Measurements from ENCODE around the gene NCKAP5L. TPM values are rescaled to one million over a fixed set of nuclear protein-coding genes. Genes with fewer than 3 reads are reported as not detected.
A peak's percentile ranks its signal among the peaks of the same experiment; 100 is the strongest.

Gene NCKAP5L
- total RNA-seq, 1 experiment from 2014 or later, result 19.5 TPM

DNA sequence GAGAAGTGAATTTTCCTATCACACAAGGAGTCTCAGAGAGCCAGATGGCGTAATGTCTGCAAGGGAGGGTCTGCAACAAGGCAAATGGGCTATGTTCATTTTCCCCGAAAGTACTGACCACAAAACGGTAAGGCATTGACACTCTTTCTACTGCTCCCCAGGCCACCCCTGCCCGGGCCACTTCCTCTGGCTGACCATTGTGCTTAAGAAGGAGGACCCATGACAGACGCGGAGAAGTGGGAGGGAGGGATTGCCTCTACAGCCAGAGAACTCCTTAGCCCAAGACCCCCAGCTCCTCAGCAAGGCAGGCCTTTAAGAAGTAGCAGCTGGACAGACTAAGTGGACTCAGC lies 1.2 kb downstream of the NCKAP5L start:
- Histone ChIP-seq H3K4me3 (ENCODE audit: low read depth, low read length) (peak overlapping the region; percentile 85), H3K9me3 (no peaks in the 10 kb centered on the region), H3K4me1 (peaks cover 6% of the 10 kb centered on the region; the same call in 1 of the 2 replicates), H3K27me3 (replicated peaks; ENCODE audit: control insufficient read depth, insufficient read depth, low read length) (no peaks in the 10 kb centered on the region), H3K36me3 (ENCODE audit: control insufficient read depth, insufficient read depth, low read length) (no peaks in the 10 kb centered on the region)
- TF ChIP-seq, protein P1, sequence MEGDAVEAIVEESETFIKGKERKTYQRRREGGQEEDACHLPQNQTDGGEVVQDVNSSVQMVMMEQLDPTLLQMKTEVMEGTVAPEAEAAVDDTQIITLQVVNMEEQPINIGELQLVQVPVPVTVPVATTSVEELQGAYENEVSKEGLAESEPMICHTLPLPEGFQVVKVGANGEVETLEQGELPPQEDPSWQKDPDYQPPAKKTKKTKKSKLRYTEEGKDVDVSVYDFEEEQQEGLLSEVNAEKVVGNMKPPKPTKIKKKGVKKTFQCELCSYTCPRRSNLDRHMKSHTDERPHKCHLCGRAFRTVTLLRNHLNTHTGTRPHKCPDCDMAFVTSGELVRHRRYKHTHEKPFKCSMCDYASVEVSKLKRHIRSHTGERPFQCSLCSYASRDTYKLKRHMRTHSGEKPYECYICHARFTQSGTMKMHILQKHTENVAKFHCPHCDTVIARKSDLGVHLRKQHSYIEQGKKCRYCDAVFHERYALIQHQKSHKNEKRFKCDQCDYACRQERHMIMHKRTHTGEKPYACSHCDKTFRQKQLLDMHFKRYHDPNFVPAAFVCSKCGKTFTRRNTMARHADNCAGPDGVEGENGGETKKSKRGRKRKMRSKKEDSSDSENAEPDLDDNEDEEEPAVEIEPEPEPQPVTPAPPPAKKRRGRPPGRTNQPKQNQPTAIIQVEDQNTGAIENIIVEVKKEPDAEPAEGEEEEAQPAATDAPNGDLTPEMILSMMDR (IDR thresholded peaks at IDR 0.05; ENCODE audit: insufficient read depth in 1 of 2, low read depth in 1 of 2, low read length in 1 of 2, severe bottlenecking in 1 of 2, unreplicated experiment in 1 of 2), result no peak
- intact Hi-C loops (cut with micrococcal nuclease; ENCODE audit: unreplicated experiment), result no loop called here
- no peaks in the 10 kb centered on the region for H3K9me3 Mint-ChIP-seq (ENCODE audit: unreplicated experiment)
- no peak overlapping the region for H3K27ac Mint-ChIP-seq (ENCODE audit: unreplicated experiment)
- H3K4me1 Mint-ChIP-seq (ENCODE audit: low read depth, unreplicated experiment), result peaks cover 7% of the 10 kb centered on the region
- no TSS peak for BruUV-seq (replicated peaks)
- CTCF ChIA-PET, result interaction anchor here (1.6 kb wide), 1 partner anchor 65 kb away, joined by 3 read pairs; no protein-coding TSS in a partner anchor
- peak overlapping the region; percentile 78 for H3K4me3 Mint-ChIP-seq (ENCODE audit: unreplicated experiment)
- DNase-seq, result no peak
- POLR2A ChIA-PET, result interaction anchor here (0.8 kb wide), 1 partner anchor 85 kb away, joined by 3 read pairs; no protein-coding TSS in a partner anchor
- no peaks in the 10 kb centered on the region for H3K27me3 Mint-ChIP-seq (ENCODE audit: insufficient read depth, unreplicated experiment)
- peaks cover 10% of the 10 kb centered on the region for H3K36me3 Mint-ChIP-seq (ENCODE audit: insufficient read depth, unreplicated experiment)

DNA sequence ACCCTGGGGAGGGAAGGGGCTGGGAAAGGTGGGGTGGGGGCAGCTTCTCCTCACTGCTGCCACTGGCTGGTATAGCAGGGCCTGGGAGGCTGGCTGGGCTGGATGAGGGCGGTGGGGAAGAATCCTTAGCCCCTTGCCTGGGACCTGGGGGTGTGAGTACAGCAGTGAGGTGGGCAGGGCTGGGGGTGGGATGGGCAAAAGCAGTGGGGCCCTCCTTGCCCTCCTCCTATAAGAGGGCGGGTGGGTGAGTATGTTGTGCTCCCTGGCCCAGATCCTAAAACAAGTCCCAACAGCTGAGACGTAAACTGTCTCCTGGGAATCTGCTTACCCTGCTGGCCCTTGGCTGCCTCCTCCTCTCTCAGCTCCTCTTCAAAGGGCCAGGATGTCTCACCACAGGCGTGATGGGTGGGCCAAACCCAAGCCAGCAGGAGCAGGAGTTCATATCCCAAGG lies 2.2 kb downstream of the NCKAP5L start:
- Histone ChIP-seq H3K4me3 (ENCODE audit: low read depth, low read length) (no peak overlapping the region), H3K4me1 (peaks cover 6% of the 10 kb centered on the region; the same call in 1 of the 2 replicates), H3K36me3 (ENCODE audit: control insufficient read depth, insufficient read depth, low read length) (no peaks in the 10 kb centered on the region), H3K9me3 (no peaks in the 10 kb centered on the region), H3K27me3 (replicated peaks; ENCODE audit: control insufficient read depth, insufficient read depth, low read length) (no peaks in the 10 kb centered on the region)
- DNase-seq, result no peak
- intact Hi-C loops (cut with micrococcal nuclease; ENCODE audit: unreplicated experiment), result no loop called here
- Mint-ChIP-seq H3K27me3 (ENCODE audit: insufficient read depth, unreplicated experiment) (no peaks in the 10 kb centered on the region), H3K36me3 (ENCODE audit: insufficient read depth, unreplicated experiment) (peaks cover 11% of the 10 kb centered on the region), H3K4me3 (ENCODE audit: unreplicated experiment) (no peak overlapping the region), H3K9me3 (ENCODE audit: unreplicated experiment) (no peaks in the 10 kb centered on the region), H3K27ac (ENCODE audit: unreplicated experiment) (no peak overlapping the region), H3K4me1 (ENCODE audit: low read depth, unreplicated experiment) (peaks cover 7% of the 10 kb centered on the region)
- ChIA-PET POLR2A (no interaction called here), CTCF (interaction anchor here (0.6 kb wide), 1 partner anchor 531 kb away, joined by 4 read pairs; the partner anchor contains the start of gene PRPH)
- TF ChIP-seq, protein P1 (IDR thresholded peaks at IDR 0.05; ENCODE audit: insufficient read depth in 1 of 2, low read depth in 1 of 2, low read length in 1 of 2, severe bottlenecking in 1 of 2, unreplicated experiment in 1 of 2), result no peak
- no TSS peak for BruUV-seq (replicated peaks)

DNA sequence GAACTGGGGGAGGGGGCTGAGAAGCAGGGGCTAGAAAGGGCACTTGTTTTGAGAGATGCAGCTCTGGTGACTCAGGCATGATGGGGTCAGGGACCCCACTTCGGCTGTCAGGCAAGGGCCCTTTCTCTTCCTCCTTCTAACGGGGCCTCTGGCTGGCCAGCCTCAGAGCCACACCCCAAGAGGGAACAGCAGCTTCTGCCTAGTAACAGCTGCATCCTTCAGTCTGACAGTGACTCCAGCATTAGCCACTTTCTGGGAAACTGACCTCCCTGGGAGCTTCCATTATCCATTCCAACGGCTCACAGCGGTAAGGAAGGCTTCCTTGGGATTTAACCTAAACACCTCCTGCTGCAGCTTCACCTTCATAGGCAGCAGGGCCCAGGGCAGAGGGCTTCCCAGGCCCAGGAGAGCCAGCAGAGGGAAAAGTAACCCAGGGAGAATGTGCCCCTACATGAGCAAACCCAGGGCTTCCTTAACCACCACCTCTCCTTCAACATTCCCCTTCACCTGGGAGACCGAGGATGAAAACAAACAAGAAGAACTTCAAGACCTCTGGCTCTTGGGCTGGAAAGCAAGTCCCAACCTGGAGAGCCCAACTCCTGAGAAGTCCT lies 2.7 kb downstream of the NCKAP5L start:
- peaks cover 6% of the 10 kb centered on the region; the same call in 1 of the 2 replicates for H3K4me1 ChIP-seq
- ChIA-PET POLR2A (no interaction called here), CTCF (no interaction called here)

More for the DNA sequence above, 2.7 kb downstream of the NCKAP5L start:
- Histone ChIP-seq H3K9me3 (no peaks in the 10 kb centered on the region), H3K36me3 (ENCODE audit: control insufficient read depth, insufficient read depth, low read length) (no peaks in the 10 kb centered on the region), H3K4me3 (ENCODE audit: low read depth, low read length) (no peak overlapping the region), H3K27me3 (replicated peaks; ENCODE audit: control insufficient read depth, insufficient read depth, low read length) (no peaks in the 10 kb centered on the region)
- DNase-seq, result no peak
- Mint-ChIP-seq H3K4me1 (ENCODE audit: low read depth, unreplicated experiment) (peaks cover 7% of the 10 kb centered on the region), H3K4me3 (ENCODE audit: unreplicated experiment) (no peak overlapping the region), H3K27ac (ENCODE audit: unreplicated experiment) (no peak overlapping the region), H3K27me3 (ENCODE audit: insufficient read depth, unreplicated experiment) (no peaks in the 10 kb centered on the region), H3K36me3 (ENCODE audit: insufficient read depth, unreplicated experiment) (peaks cover 11% of the 10 kb centered on the region), H3K9me3 (ENCODE audit: unreplicated experiment) (no peaks in the 10 kb centered on the region)
- intact Hi-C loops (cut with micrococcal nuclease; ENCODE audit: unreplicated experiment), result no loop called here
- TF ChIP-seq, protein P1 (IDR thresholded peaks at IDR 0.05; ENCODE audit: insufficient read depth in 1 of 2, low read depth in 1 of 2, low read length in 1 of 2, severe bottlenecking in 1 of 2, unreplicated experiment in 1 of 2), result no peak
- BruUV-seq (replicated peaks), result no TSS peak

Data from Caco-2 (cell line).